ENCODE measurements around the gene CAPS.
"Not testable (repeated sequence)": the region's sequence is repeated elsewhere in the genome, so short reads cannot be mapped to it uniquely, and the experiment has no call there.

DNA sequence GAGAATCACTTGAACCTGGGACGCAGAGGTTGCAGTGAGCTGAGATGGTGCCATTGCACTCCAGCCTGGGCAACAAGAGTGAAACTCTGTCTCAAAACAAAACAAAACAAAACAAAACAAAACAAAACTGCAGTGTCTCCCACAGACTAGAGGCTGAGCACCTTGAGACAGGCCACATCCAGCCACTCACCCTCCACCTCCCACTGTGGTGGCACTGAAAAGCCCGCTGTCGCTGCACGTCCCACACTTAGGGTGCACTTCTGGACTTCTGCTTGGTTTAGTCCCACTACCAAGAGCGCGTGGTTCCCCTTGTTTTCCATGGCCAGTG lies 47.6 kb downstream of the CAPS start:
- TF ChIP-seq, protein P1, sequence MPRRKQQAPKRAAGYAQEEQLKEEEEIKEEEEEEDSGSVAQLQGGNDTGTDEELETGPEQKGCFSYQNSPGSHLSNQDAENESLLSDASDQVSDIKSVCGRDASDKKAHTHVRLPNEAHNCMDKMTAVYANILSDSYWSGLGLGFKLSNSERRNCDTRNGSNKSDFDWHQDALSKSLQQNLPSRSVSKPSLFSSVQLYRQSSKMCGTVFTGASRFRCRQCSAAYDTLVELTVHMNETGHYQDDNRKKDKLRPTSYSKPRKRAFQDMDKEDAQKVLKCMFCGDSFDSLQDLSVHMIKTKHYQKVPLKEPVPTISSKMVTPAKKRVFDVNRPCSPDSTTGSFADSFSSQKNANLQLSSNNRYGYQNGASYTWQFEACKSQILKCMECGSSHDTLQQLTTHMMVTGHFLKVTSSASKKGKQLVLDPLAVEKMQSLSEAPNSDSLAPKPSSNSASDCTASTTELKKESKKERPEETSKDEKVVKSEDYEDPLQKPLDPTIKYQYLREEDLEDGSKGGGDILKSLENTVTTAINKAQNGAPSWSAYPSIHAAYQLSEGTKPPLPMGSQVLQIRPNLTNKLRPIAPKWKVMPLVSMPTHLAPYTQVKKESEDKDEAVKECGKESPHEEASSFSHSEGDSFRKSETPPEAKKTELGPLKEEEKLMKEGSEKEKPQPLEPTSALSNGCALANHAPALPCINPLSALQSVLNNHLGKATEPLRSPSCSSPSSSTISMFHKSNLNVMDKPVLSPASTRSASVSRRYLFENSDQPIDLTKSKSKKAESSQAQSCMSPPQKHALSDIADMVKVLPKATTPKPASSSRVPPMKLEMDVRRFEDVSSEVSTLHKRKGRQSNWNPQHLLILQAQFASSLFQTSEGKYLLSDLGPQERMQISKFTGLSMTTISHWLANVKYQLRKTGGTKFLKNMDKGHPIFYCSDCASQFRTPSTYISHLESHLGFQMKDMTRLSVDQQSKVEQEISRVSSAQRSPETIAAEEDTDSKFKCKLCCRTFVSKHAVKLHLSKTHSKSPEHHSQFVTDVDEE (CRISPR knock-in tag; IDR thresholded peaks at IDR 0.05): not testable (repeated sequence)
- TF ChIP-seq ZNF565 (CRISPR knock-in tag; conservative IDR thresholded peaks at IDR 0.05; ENCODE audit: low read depth); ZC3H10 (CRISPR knock-in tag; IDR thresholded peaks at IDR 0.05); GLIS3 (CRISPR knock-in tag; IDR thresholded peaks at IDR 0.05); ZFP30 (CRISPR knock-in tag; IDR thresholded peaks at IDR 0.05); ZNF8 (CRISPR knock-in tag; IDR thresholded peaks at IDR 0.05); SNAI2 (CRISPR knock-in tag; IDR thresholded peaks at IDR 0.05): not testable (repeated sequence)
